A549 (cell line): ENCODE measurements around the gene RUNX2. TPM values are rescaled to one million over a fixed set of nuclear protein-coding genes. Genes with fewer than 3 reads are reported as not detected.

Experiments
- ATAC-seq, 2 experiments: fragments of 200-7000 bp in 1 of 2; fragments of >200 bp in 1 of 2; cut with Nextera tagmentation in 1 of 2; cut with Tn5 transposase in 1 of 2; 3 replicates each; pipeline versions ENCODE4 v1.8.0 to v1.9.1; 2018 to 2020; ENCODE audit warnings: mild to moderate bottlenecking in 1 of 2, moderate library complexity in 1 of 2
- CTCF ChIA-PET: fragments of 300-600 bp; sonication (Branson Sonifier 250); formaldehyde crosslinking; extraction: SDS; loops from one replicate; lab custom pipeline; 2021; ENCODE audit warnings: antibody characterized with exemption, inconsistent platforms; lab: Yijun Ruan, JAX
- POLR2A ChIA-PET: fragments of 350-600 bp; formaldehyde crosslinking; extraction: SDS; loops from one replicate; lab custom pipeline; 2021; ENCODE audit warnings: antibody characterized with exemption, inconsistent platforms; lab: Yijun Ruan, JAX
- DNase-seq, 2 experiments: peaks; one replicate each; pipeline versions ENCODE4 v3.0.0 to v3.0.0-alpha.2; 2011 to 2016; ENCODE audit warnings: low read depth in 1 of 2, low spot score in 1 of 2
- FAIRE-seq: peaks from 2 replicates; lab custom pipeline; 2011; peaks lifted over from hg19 to GRCh38; lab: Jason Lieb, UNC
- H3K27ac ChIP-seq, 2 experiments: fragments of >200 bp; sonication (Bioruptor Twin); formaldehyde crosslinking; 3 replicates each; pipeline ENCODE4 v1.5.1; 2016 to 2017
- H3K4me1 ChIP-seq: fragments of >200 bp; sonication (Bioruptor Twin); formaldehyde crosslinking; 3 replicates; pipeline ENCODE4 v1.6.1; 2016
- H3K4me2 ChIP-seq: fragments of >200 bp; sonication (Bioruptor Twin); formaldehyde crosslinking; 3 replicates; pipeline ENCODE4 v1.6.1; 2016
- H3K4me3 ChIP-seq: fragments of >200 bp; sonication (Bioruptor Twin); formaldehyde crosslinking; 3 replicates; pipeline ENCODE4 v1.5.1; 2016
- H3K9me3 ChIP-seq: fragments of >200 bp; sonication (Bioruptor Twin); formaldehyde crosslinking; 3 replicates; pipeline ENCODE4 v1.6.1; 2016
- CBX2 ChIP-seq: fragments of 200-600 bp; sonication (generic); IDR thresholded peaks from 2 replicates; pipeline ENCODE4 v1.6.1; 2016; ENCODE audit warnings: low read depth, mild to moderate bottlenecking, borderline replicate concordance
- CBX8 ChIP-seq: fragments of 200-600 bp; sonication (generic); IDR thresholded peaks from 2 replicates; pipeline ENCODE4 v1.6.1; 2016
- CHD4 ChIP-seq: fragments of 200-600 bp; sonication (generic); IDR thresholded peaks from 2 replicates; pipeline ENCODE4 v1.6.1; 2016; ENCODE audit warnings: antibody characterized with exemption, mild to moderate bottlenecking, borderline replicate concordance
- E2F6 ChIP-seq: IDR thresholded peaks from 2 replicates; pipeline ENCODE4 v1.6.1; 2012; ENCODE audit warnings: low read depth, borderline replicate concordance
- EHF ChIP-seq: fragments of 250-450 bp; sonication (Bioruptor Pico); IDR thresholded peaks from 2 replicates; pipeline ENCODE4 v1.5.0; 2020; ENCODE audit warnings: mild to moderate bottlenecking
- EHMT2 ChIP-seq: fragments of 200-600 bp; sonication (generic); IDR thresholded peaks from 2 replicates; pipeline ENCODE4 v1.6.1; 2016; ENCODE audit warnings: antibody characterized with exemption, low read depth, mild to moderate bottlenecking, moderate library complexity
- FOSL2 ChIP-seq, 2 experiments: fragments of 450-650 bp in 1 of 2; fragments of >200 bp in 1 of 2; sonication (Bioruptor Twin) in 1 of 2; formaldehyde crosslinking; IDR thresholded peaks; 2 replicates each; pipeline versions ENCODE4 v1.5.0 to v1.6.1; 2016 to 2020; ENCODE audit warnings: mild to moderate bottlenecking in 1 of 2, moderate library complexity in 1 of 2
- GATA3 ChIP-seq: IDR thresholded peaks from 2 replicates; pipeline ENCODE4 v1.6.1; 2012; ENCODE audit warnings: borderline replicate concordance
- HDAC2 ChIP-seq: fragments of 200-600 bp; sonication (generic); IDR thresholded peaks from 2 replicates; pipeline ENCODE4 v1.6.1; 2016
- HEYL ChIP-seq: fragments of 250-450 bp; sonication (Bioruptor Pico); IDR thresholded peaks from 2 replicates; pipeline ENCODE4 v1.8.0; 2021; ENCODE audit warnings: mild to moderate bottlenecking, moderate library complexity
- HOXB13 ChIP-seq: fragments of 250-450 bp; sonication (Bioruptor Pico); IDR thresholded peaks from 2 replicates; pipeline ENCODE4 v1.5.0; 2020; ENCODE audit warnings: low read depth, mild to moderate bottlenecking, moderate library complexity
- HOXB5 ChIP-seq: fragments of 250-450 bp; sonication (Bioruptor Pico); IDR thresholded peaks from 2 replicates; pipeline ENCODE4 v1.5.0; 2020; ENCODE audit warnings: mild to moderate bottlenecking, moderate library complexity
- KDM1A ChIP-seq: fragments of 200-600 bp; sonication (generic); IDR thresholded peaks from 2 replicates; pipeline ENCODE4 v1.6.1; 2016; ENCODE audit warnings: low read depth, mild to moderate bottlenecking
- MAFK ChIP-seq: fragments of 450-650 bp; IDR thresholded peaks from 2 replicates; pipeline ENCODE4 v1.6.1; 2014; ENCODE audit not compliant: partially characterized antibody
- MYC ChIP-seq: IDR thresholded peaks from 2 replicates; pipeline ENCODE4 v1.6.1; 2012; ENCODE audit warnings: mild to moderate bottlenecking, inconsistent platforms, low read length, improper control_type of control experiment, borderline replicate concordance
- NPAS2 ChIP-seq: fragments of 250-450 bp; sonication (Bioruptor Pico); IDR thresholded peaks from 2 replicates; pipeline ENCODE4 v1.8.0; 2022; ENCODE audit warnings: mild to moderate bottlenecking, moderate library complexity, borderline replicate concordance
- NR3C1 ChIP-seq: fragments of >200 bp; sonication (Bioruptor Twin); formaldehyde crosslinking; IDR thresholded peaks from 3 replicates; pipeline ENCODE4 v1.6.1; 2017
- POLR2A ChIP-seq: IDR thresholded peaks from 2 replicates; pipeline ENCODE4 v1.6.1; 2012; ENCODE audit warnings: mild to moderate bottlenecking, low read length
- RARB ChIP-seq: fragments of 250-450 bp; sonication (Bioruptor Pico); IDR thresholded peaks from 2 replicates; pipeline ENCODE4 v1.8.0; 2021; ENCODE audit warnings: mild to moderate bottlenecking, moderate library complexity
- RCOR1 ChIP-seq: fragments of 150-350 bp; IDR thresholded peaks from 2 replicates; pipeline ENCODE4 v1.6.1; 2014; ENCODE audit warnings: antibody characterized with exemption, low read length, low read depth
- RFX5 ChIP-seq: fragments of 450-650 bp; IDR thresholded peaks from 2 replicates; pipeline ENCODE4 v1.7.1; 2014; ENCODE audit warnings: antibody characterized with exemption, mild to moderate bottlenecking, moderate library complexity
- SREBF2 ChIP-seq: fragments of 450-650 bp; IDR thresholded peaks from 2 replicates; pipeline ENCODE4 v1.6.1; 2014; ENCODE audit warnings: mild to moderate bottlenecking, moderate library complexity
- TP53 ChIP-seq: fragments of 250-450 bp; sonication (Bioruptor Pico); IDR thresholded peaks from 2 replicates; pipeline ENCODE4 v1.5.0; 2021; ENCODE audit warnings: mild to moderate bottlenecking, moderate library complexity
- ZC3H11A ChIP-seq: fragments of 450-650 bp; IDR thresholded peaks from 2 replicates; pipeline ENCODE4 v1.6.1; 2014; ENCODE audit warnings: antibody characterized with exemption, mild to moderate bottlenecking
- ZFP36 ChIP-seq: fragments of 450-650 bp; IDR thresholded peaks from 2 replicates; pipeline ENCODE4 v1.6.1; 2014; ENCODE audit warnings: borderline replicate concordance; ENCODE audit not compliant: partially characterized antibody
- ZNF302 ChIP-seq: fragments of 250-450 bp; sonication (Bioruptor Pico); IDR thresholded peaks from 2 replicates; pipeline ENCODE4 v1.9.0; 2021; ENCODE audit warnings: inconsistent platforms, mild to moderate bottlenecking, moderate library complexity
- WGBS: methylation state at CpG from one replicate; pipeline ENCODE4 v1.1.6; 2017; ENCODE audit errors: missing lambda C conversion rate; 5-methylcytosine and 5-hydroxymethylcytosine counted together
- polyA plus RNA-seq, 4 experiments: library from polyadenylated mRNA; depleted of rRNA in 3 of 4; stranded (reverse); fragments of >200 nt; fragmentation: RNase III in 1 of 4; extraction: RNeasy Plus Mini Kit Qiagen cat#74134 plus additional on column Dnase treatment in 1 of 4; gene quantifications; 2 replicates in 3 of 4; 3 replicates in 1 of 4; pipeline ENCODE4 v1.2.3, GENCODE V29; 2011 to 2017
- TF ChIP-seq, protein P1 (sequence below): fragments of >200 bp; sonication (Bioruptor Twin); formaldehyde crosslinking; IDR thresholded peaks from 3 replicates; pipeline ENCODE4 v1.6.1; 2016
- TF ChIP-seq, protein P2 (sequence below): fragments of 450-650 bp; IDR thresholded peaks from 2 replicates; pipeline ENCODE4 v1.6.1; 2014; ENCODE audit warnings: antibody characterized with exemption

Gene RUNX2
- polyA plus RNA-seq, 2 of the 4 experiments (the other 2 are of a cell fraction), result 0.13 to 0.83 TPM

DNA sequence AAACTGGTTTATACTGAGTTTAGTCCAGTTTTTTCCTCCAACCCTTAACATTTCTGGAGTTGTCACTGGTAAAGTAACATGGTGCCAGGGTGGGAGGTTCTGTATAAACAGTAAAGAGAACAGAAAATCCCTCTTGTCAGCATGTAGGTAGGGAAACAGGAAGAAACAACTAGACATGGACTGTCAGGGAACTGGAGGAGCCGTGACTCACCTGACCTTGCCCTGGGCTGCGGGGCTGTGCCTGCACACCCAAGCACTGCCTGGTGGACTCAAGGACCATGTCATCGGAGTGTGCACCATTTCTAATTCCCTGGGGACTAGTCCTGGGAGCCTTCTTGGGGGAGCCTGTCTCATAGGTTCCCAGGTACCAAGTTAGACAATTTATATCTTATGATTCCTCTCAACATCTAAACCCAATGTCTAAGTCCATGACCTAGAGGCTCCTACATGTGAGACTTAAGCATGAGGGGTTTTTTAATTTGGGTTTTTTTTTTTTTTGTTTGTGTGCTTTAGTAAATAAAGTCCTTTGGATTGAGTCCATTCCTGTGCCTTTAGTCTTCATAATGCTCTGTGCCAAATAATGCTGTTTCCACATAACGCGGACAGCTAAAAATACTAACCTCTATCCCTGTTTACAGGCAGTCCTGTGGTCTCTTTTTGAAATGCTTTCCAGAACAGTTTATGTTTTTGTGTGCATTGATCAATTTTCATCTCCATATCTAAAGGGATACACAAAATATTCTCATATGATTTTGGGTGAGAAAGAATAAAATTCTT is 186.5 kb downstream of the RUNX2 start:
- no peak for FAIRE-seq
- H3K4me3 ChIP-seq, result no peak overlapping the region
- no peak for TF ChIP-seq CHD4
- no peak for TF ChIP-seq RFX5
- TF ChIP-seq HDAC2, result no peak
- TF ChIP-seq RCOR1, result no peak
- TF ChIP-seq ZFP36, result no peak
- no peak for TF ChIP-seq POLR2A
- TF ChIP-seq EHMT2, result no peak
- TF ChIP-seq ZNF302 (CRISPR knock-in tag), result no peak
- TF ChIP-seq MYC, result no peak
- TF ChIP-seq E2F6, result no peak
- TF ChIP-seq CBX8, result no peak
- TF ChIP-seq, all 56 proteins: peak for 0
- ChIA-PET POLR2A (no interaction called here), CTCF (no interaction called here)
- Histone ChIP-seq H3K4me1 (no peaks in the 10 kb centered on the region), H3K27ac (no peak overlapping the region), H3K9me3 (no peaks in the 10 kb centered on the region), H3K4me2 (no peak overlapping the region)
- ATAC-seq (no peak), DNase-seq (peak in 1 of 2 experiments; percentile 7)
- WGBS, result 60% methylated on average over 5 of the region's 5 CpGs

GRCh38 chr6:45518013-45518720 is 190.0 kb downstream of the RUNX2 start:
- TF ChIP-seq GATA3 (no peak), RARB (CRISPR knock-in tag) (no peak), NPAS2 (CRISPR knock-in tag) (no peak), TP53 (CRISPR knock-in tag) (no peak), KDM1A (no peak), CBX2 (no peak), SREBF2 (no peak), RFX5 (no peak), FOSL2 (IDR thresholded peaks at IDR 0.05) (no peak), FOSL2 (CRISPR knock-in tag; IDR thresholded peaks at IDR 0.05) (no peak), HDAC2 (no peak), HOXB13 (CRISPR knock-in tag) (no peak), HEYL (CRISPR knock-in tag) (no peak), EHF (CRISPR knock-in tag) (no peak)
- TF ChIP-seq, protein P1, sequence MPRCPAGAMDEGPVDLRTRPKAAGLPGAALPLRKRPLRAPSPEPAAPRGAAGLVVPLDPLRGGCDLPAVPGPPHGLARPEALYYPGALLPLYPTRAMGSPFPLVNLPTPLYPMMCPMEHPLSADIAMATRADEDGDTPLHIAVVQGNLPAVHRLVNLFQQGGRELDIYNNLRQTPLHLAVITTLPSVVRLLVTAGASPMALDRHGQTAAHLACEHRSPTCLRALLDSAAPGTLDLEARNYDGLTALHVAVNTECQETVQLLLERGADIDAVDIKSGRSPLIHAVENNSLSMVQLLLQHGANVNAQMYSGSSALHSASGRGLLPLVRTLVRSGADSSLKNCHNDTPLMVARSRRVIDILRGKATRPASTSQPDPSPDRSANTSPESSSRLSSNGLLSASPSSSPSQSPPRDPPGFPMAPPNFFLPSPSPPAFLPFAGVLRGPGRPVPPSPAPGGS, result no peak
- no peak for FAIRE-seq
- no peak overlapping the region for H3K4me2 ChIP-seq
- WGBS, result 71% methylated on average over 4 of the region's 4 CpGs
- H3K4me1 ChIP-seq, result no peaks in the 10 kb centered on the region
- no peak overlapping the region for H3K4me3 ChIP-seq
- no peak for DNase-seq
- ATAC-seq, result no peak
- no peaks in the 10 kb centered on the region for H3K9me3 ChIP-seq
- H3K27ac ChIP-seq, result no peak overlapping the region
- POLR2A ChIA-PET, result no interaction called here
- CTCF ChIA-PET, result no interaction called here

DNA sequence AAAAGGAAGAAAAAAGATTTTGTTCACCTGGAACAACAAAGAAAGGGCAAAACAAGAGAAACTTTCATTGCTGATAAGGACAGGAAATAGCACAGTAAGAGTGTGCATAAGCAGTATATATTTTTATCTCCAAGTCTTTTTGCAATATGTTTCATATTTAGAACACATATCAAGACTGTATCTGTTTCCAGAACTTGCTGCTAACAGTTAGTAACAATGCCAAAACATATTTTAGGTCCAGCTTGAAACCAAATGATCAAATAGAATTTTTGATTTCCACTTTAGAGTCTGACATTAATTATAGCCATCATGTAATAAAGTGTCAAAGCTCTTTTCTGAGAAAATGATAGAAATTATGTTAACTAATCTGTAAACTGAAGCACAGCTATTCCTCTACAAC is 193.1 kb downstream of the RUNX2 start:
- ATAC-seq (no peak), DNase-seq (no peak), FAIRE-seq (no peak)
- Histone ChIP-seq H3K27ac (no peak overlapping the region), H3K4me2 (no peak overlapping the region), H3K4me3 (no peak overlapping the region), H3K4me1 (no peaks in the 10 kb centered on the region), H3K9me3 (no peaks in the 10 kb centered on the region)
- CTCF ChIA-PET, result no interaction called here
- POLR2A ChIA-PET, result no interaction called here
- TF ChIP-seq MYC (no peak), NR3C1 (no peak), HOXB5 (CRISPR knock-in tag) (no peak), ZFP36 (no peak), EHMT2 (no peak), MAFK (no peak), TP53 (CRISPR knock-in tag) (no peak), KDM1A (no peak), ZC3H11A (no peak), RFX5 (no peak), CHD4 (no peak)
- TF ChIP-seq, protein P1, result no peak
- TF ChIP-seq, protein P2, sequence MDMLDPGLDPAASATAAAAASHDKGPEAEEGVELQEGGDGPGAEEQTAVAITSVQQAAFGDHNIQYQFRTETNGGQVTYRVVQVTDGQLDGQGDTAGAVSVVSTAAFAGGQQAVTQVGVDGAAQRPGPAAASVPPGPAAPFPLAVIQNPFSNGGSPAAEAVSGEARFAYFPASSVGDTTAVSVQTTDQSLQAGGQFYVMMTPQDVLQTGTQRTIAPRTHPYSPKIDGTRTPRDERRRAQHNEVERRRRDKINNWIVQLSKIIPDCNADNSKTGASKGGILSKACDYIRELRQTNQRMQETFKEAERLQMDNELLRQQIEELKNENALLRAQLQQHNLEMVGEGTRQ, result no peak
